GM21825 (cell line): ENCODE measurements around the gene TBXAS1.

Experiments used
- ATAC-seq: cut with Tn5 transposase; IDR thresholded peaks from one replicate; pipeline ENCODE4 v1.9.1; 2021; ENCODE audit warnings: mild to moderate bottlenecking, moderate library complexity; ENCODE audit not compliant: unreplicated experiment

The TBXAS1 gene

GRCh38 chr7:139829025-139829774 is at the start of gene TBXAS1:
TSS of gene TBXAS1 (plus strand) at chr7:139829264. CDS start at chr7:139829391, 127 bp downstream.
- peak; percentile 50 for ATAC-seq

- no peak for ATAC-seq
Observed at GRCh38 chr7:139782932-139783331, 46.1 kb upstream of the TBXAS1 start.

GRCh38 chr7:139783647-139784385 is 45.2 kb upstream of the TBXAS1 start:
- ATAC-seq, result no peak

DNA sequence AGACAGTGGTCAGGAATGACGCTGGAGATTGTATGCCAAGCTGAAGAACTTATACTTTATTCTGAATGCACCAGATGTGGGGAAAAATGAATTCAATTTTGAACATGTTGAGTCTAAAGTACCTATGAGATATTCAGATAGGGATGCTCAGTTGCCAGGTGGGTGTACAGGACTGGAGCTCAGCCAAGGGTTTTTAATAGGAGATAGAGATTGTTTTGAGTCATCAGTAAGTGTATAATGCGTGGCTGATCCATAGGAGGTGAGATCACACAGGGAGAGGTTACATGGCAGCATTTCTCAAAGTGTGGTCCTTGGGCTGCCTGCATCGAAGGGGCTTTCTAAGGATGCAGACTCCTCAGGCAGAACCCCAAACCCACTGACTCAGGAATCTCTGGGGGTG is 44.4 kb upstream of the TBXAS1 start:
- ATAC-seq, result no peak

GRCh38 chr7:139791316-139791715 is 37.7 kb upstream of the TBXAS1 start:
- ATAC-seq, result no peak

- ATAC-seq, result no peak
Observed at GRCh38 chr7:139797607-139798006, 31.5 kb upstream of the TBXAS1 start.

DNA sequence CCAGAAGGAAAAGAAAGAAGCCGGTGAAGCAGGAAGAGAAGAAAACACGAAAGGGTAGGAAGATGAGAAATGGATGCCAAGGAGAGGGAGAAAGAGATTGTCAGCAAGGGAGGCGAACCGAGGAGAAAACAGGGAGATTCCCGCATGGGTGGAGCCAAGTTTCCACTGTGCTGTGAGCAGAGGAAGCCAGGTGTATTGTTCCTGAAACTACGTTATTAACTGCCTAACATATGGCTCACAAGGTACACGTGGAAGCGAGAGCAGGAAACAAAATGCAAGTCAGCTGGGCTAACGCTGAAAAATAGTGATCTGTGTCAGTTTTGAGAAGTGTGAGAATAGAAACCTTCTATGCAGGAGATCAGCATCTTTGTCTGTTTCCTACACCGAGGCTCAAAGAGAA is 30.8 kb upstream of the TBXAS1 start:
- ATAC-seq, result peak; percentile 77

DNA sequence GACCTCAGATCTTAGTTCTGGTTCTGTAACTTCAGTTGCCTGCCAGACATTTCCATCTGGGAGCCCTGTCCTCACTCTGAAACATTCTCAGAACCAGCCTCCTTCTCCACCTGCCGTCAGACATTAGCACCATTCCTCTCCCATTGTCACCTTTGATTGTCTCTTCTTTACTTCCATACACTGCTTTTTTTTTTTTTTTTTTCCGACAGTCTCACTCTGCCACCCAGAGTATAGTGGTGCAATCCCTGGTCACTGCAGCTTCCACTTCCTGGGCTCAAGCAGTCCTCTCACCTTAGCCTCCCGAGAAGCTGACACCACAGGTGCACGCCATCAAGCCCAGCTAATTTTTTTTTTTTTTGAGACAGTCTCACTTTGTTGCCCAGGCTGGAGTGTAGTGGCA is 30.2 kb upstream of the TBXAS1 start:
- no peak for ATAC-seq

DNA sequence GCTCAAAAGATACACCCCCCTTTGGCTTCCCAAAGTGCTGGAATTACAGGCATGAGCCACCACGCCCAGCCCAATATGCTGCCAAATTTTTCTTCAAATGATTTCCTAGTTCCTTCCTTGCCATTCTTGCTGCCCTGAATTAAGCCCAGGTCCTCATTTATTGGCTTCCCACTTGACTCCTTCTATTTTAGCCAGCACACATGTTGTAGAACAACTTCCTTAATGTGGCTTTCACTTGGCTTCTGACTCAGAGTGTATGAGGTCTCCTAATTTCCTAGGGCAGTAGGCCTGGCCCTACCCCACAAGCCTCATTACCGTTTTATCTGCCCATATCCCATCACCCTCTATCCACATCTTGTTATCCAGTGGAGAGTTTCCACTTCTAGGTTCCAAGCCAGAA is 29.5 kb upstream of the TBXAS1 start:
- ATAC-seq, result peak; percentile 47

- no peak for ATAC-seq
Observed at GRCh38 chr7:139804571-139804970, 24.5 kb upstream of the TBXAS1 start.

DNA sequence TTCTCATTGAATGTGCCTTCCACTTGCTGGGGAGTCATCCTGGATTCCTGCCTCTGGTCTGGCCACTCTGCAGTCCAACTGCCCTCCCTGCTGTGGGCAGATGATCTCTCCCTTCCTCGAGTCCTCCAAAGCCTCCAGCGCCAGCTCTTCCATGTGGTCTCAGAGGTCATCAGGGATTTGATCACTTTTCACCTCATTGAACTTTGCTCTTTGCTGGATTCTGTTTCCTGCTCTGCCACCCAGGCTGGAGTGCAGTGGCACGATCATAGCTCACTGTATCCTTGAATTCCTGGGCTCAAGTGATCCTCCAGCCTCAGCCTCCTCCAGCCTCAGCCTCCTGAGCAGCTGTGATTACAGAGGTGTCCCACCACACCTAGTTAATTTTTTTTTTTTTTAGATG is 22.1 kb upstream of the TBXAS1 start:
- no peak for ATAC-seq

GRCh38 chr7:139808427-139808826 is 20.6 kb upstream of the TBXAS1 start:
- ATAC-seq, result no peak

DNA sequence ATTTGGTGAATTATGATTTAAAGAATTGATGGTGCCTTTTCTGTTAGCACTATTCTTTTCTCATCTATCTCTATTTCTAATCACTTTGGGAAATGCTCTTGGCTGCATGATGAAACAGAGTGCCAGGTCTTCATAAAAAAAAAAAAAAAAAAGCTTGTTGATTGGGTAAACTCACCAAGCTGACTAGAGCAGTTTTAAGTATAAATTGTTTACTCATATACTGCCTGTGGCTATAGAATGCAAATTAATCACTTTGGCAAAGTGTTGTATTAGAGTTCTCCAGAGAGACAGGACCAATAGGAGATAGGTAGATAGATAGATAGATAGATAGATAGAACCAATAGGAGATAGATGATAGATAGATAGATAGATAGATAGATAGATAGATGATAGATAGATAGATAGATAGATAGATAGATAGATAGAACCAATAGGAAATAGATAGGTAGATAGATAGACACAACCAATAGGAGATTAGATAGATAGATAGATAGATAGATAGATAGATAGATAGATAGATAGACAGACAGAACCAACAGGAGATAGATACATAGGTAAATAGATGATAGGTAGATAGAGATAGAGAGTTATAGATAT is 20.1 kb upstream of the TBXAS1 start:
- no peak for ATAC-seq

GRCh38 chr7:139811066-139811465 is 18.0 kb upstream of the TBXAS1 start:
- ATAC-seq, result no peak

- no peak for ATAC-seq
Observed at GRCh38 chr7:139813151-139813550, 15.9 kb upstream of the TBXAS1 start.

GRCh38 chr7:139813689-139814088 is 15.4 kb upstream of the TBXAS1 start:
- ATAC-seq, result no peak

GRCh38 chr7:139817249-139817648 is 11.8 kb upstream of the TBXAS1 start:
- ATAC-seq, result no peak

DNA sequence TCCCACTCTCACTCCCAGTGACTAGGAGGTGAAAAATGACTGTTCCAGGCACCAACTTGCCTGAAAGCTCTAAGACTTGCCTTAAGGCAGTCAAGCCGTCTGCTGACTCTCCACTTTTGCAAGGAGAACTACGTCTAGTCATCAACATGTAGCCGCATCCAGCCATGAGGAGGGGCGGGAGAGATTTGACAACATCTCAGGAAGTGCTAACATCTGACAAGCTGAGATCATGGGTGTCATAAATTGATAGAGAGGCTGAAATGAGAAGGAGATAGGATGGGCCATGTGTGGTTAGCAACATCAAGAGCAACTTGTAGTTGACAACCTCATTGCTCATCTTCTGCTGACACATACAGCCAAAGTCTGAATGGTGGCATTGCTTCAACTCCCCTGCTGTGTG is 9.0 kb upstream of the TBXAS1 start:
- no peak for ATAC-seq

DNA sequence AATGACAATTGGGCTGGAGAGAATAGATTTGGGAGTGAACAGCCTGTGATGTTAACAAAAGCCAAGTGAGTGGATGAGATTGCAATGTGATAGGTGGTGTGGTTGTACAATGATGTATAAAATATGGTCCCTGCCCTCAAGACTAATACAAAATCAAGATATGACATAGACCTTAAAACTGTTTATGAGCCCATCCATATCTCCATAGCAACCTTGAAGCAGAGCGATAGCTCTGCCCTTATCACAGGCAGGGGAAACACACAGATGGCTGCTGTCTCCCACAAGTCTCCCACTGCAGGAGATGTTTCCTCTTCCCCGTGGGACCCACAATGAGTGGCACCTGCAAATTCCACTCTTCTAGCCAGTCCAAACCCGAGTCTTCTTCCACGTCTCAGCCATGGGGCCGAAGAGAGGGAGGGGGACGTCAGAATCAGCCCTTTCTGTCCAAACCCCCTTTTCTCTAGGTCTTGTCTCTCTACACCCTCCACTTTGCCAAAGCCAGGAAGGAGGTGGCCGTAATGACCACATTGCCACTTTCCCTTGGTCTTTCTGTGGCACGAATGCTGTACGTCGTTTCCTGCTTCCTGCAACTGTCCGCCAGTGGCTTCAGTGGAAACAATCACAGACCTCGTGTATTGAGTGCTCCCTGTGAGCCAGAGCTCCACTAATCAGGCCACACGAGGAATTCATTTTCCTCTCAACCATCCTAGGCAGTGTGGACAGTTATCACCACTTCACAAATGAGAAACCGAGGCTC is 7.5 kb upstream of the TBXAS1 start:
- no peak for ATAC-seq

GRCh38 chr7:139822855-139823254 is 6.2 kb upstream of the TBXAS1 start:
- ATAC-seq, result no peak

DNA sequence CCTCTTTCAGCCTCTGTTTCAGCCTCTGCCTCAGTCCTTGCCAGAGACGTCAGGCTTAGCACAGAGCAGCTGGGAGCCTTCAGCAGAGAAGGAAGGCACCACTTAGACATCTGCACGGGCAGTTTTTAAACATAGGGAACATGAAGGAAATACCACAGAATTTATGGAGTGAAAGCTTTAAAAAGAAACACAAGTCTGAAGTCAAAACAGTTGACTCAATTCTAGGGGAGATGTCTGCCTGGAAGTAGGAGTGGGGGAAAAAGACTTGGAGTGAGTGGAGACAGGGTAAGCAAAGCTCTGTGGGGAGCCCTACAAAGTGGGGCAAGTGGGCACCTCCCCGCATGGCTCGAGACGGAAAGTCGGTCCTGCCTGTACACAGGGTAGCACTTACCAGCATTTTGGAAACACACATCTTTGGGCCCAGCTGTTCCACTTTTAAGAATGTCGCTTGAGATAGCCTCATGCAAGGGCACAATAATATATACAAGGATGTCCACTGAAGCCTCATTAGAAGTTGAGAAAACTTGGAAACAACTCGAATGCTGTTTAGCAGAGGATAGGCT is 5.0 kb upstream of the TBXAS1 start:
- ATAC-seq, result no peak
